IMR-90 (cell line): ENCODE data around the gene F13A1. TPM values are rescaled to one million over a fixed set of nuclear protein-coding genes. Genes with fewer than 3 reads are reported as not detected.

Source experiments
- ATAC-seq: fragments of 200-7000 bp; cut with Tn5 transposase; 2 replicates; pipeline ENCODE4 v1.9.1; 2020; ENCODE audit warnings: low read depth, mild to moderate bottlenecking, moderate library complexity
- BruUV-seq: library from RNA; stranded (reverse); fragments of 400-500 nt; replicated peaks from 2 replicates; lab custom pipeline; 2021; lab: Mats Ljungman, UMichigan
- CTCF ChIA-PET: fragments of 300-600 bp; formaldehyde crosslinking; extraction: SDS; loops from one replicate; lab custom pipeline; 2021; ENCODE audit warnings: antibody characterized with exemption; lab: Yijun Ruan, JAX
- POLR2A ChIA-PET: fragments of 300-600 bp; sonication (Branson Sonifier 250); formaldehyde crosslinking; loops from one replicate; lab custom pipeline; 2022; ENCODE audit warnings: antibody characterized with exemption; ENCODE audit not compliant: unreplicated experiment; lab: Charles Lee
- DNase-seq: peaks from one replicate; pipeline ENCODE4 v3.0.0; 2013
- H2AFZ ChIP-seq: replicated peaks from 2 replicates; pipeline ENCODE3; 2013; ENCODE audit warnings: low read length, mild to moderate bottlenecking; ENCODE audit not compliant: poor library complexity
- H2AK5ac ChIP-seq: 2 replicates; pipeline ENCODE4 v1.6.1; 2013; ENCODE audit warnings: low read depth, low read length, inconsistent platforms
- H2AK9ac ChIP-seq: replicated peaks from 2 replicates; pipeline ENCODE3; 2013; ENCODE audit warnings: mild to moderate bottlenecking, low read depth, low read length, moderate library complexity; ENCODE audit not compliant: poor library complexity
- H2BK120ac ChIP-seq: 2 replicates; pipeline ENCODE4 v1.6.1; 2013; ENCODE audit warnings: low read depth, low read length, inconsistent platforms
- H2BK15ac ChIP-seq: 3 replicates; pipeline ENCODE4 v1.6.1; 2013; ENCODE audit warnings: low read depth, low read length, inconsistent platforms
- H2BK20ac ChIP-seq: 2 replicates; pipeline ENCODE4 v1.6.1; 2013; ENCODE audit warnings: low read depth, mild to moderate bottlenecking, inconsistent platforms, low read length, moderate library complexity
- H2BK5ac ChIP-seq: 2 replicates; pipeline ENCODE4 v1.6.1; 2013; ENCODE audit warnings: mild to moderate bottlenecking, low read depth, low read length, inconsistent platforms; ENCODE audit not compliant: poor library complexity, severe bottlenecking
- H3K14ac ChIP-seq: replicated peaks from 2 replicates; pipeline ENCODE4 v1.6.1; 2013; ENCODE audit warnings: low read depth, low read length, inconsistent platforms
- H3K18ac ChIP-seq: 2 replicates; pipeline ENCODE4 v1.6.1; 2013; ENCODE audit warnings: low read depth, low read length, control low read depth
- H3K23ac ChIP-seq: 2 replicates; pipeline ENCODE4 v1.6.1; 2013; ENCODE audit warnings: low read depth, low read length, inconsistent platforms
- H3K27ac ChIP-seq: 2 replicates; pipeline ENCODE4 v1.5.1; 2013; ENCODE audit warnings: mild to moderate bottlenecking, control low read depth, low read length; ENCODE audit not compliant: insufficient read depth
- H3K27me3 ChIP-seq: 2 replicates; pipeline ENCODE4 v1.6.1; 2013; ENCODE audit warnings: low read length; ENCODE audit not compliant: control insufficient read depth, insufficient read depth
- H3K36me3 ChIP-seq: 2 replicates; pipeline ENCODE4 v1.6.1; 2013; ENCODE audit warnings: low read length, mixed read lengths; ENCODE audit not compliant: control insufficient read depth, insufficient read depth
- H3K4ac ChIP-seq: 2 replicates; pipeline ENCODE4 v1.6.1; 2013; ENCODE audit warnings: low read depth, low read length, inconsistent platforms
- H3K4me1 ChIP-seq: 2 replicates; pipeline ENCODE4 v1.6.1; 2013; ENCODE audit warnings: low read length, mixed read lengths; ENCODE audit not compliant: control insufficient read depth, insufficient read depth
- H3K4me2 ChIP-seq: 2 replicates; pipeline ENCODE4 v1.6.1; 2013; ENCODE audit warnings: low read depth, mild to moderate bottlenecking, control low read depth, low read length, moderate library complexity
- H3K4me3 ChIP-seq: 2 replicates; pipeline ENCODE4 v1.5.1; 2013; ENCODE audit warnings: low read depth, mild to moderate bottlenecking, control low read depth, low read length, moderate library complexity; ENCODE audit not compliant: insufficient read depth
- H3K56ac ChIP-seq: 2 replicates; pipeline ENCODE4 v1.6.1; 2013; ENCODE audit warnings: low read length, inconsistent platforms; ENCODE audit not compliant: insufficient read depth; ENCODE audit errors: extremely low read depth
- H3K79me1 ChIP-seq, 2 experiments: 2 replicates each; pipeline ENCODE4 v1.6.1; 2013; ENCODE audit warnings: low read length in 2 of 2, inconsistent platforms in 1 of 2, low read depth in 1 of 2
- H3K9ac ChIP-seq: 2 replicates; pipeline ENCODE4 v1.6.1; 2013; ENCODE audit warnings: low read depth, low read length, control low read depth
- H3K9me1 ChIP-seq: 2 replicates; pipeline ENCODE4 v1.6.1; 2013; ENCODE audit warnings: low read length, inconsistent platforms; ENCODE audit not compliant: insufficient read depth
- H3K9me3 ChIP-seq: 2 replicates; pipeline ENCODE4 v1.6.1; 2013; ENCODE audit warnings: low read length; ENCODE audit not compliant: control insufficient read depth, insufficient read depth
- H4K20me1 ChIP-seq: 2 replicates; pipeline ENCODE4 v1.6.1; 2013; ENCODE audit warnings: low read length, inconsistent platforms; ENCODE audit not compliant: insufficient read depth
- H4K5ac ChIP-seq: 2 replicates; pipeline ENCODE4 v1.6.1; 2013; ENCODE audit warnings: mild to moderate bottlenecking, low read depth, low read length, control low read depth
- H4K8ac ChIP-seq, 2 experiments: 2 replicates each; pipeline ENCODE4 v1.6.1; 2013; ENCODE audit warnings: low read depth in 2 of 2, low read length in 2 of 2, control low read depth in 1 of 2, inconsistent platforms in 1 of 2
- H4K91ac ChIP-seq: 2 replicates; pipeline ENCODE4 v1.6.1; 2013; ENCODE audit warnings: low read depth, low read length, inconsistent platforms; ENCODE audit not compliant: insufficient read depth
- BHLHE40 ChIP-seq: fragments of 150-350 bp; IDR thresholded peaks from 2 replicates; pipeline ENCODE4 v1.6.1; 2016; ENCODE audit warnings: mild to moderate bottlenecking, low read depth, low read length
- CEBPB ChIP-seq: IDR thresholded peaks from 2 replicates; pipeline ENCODE4 v1.6.1; 2012; ENCODE audit warnings: low read depth, low read length, improper control_type of control experiment
- CHD1 ChIP-seq: IDR thresholded peaks from 2 replicates; pipeline ENCODE4 v1.6.1; 2012; ENCODE audit warnings: low read depth, low read length, improper control_type of control experiment
- ELK1 ChIP-seq: fragments of 150-350 bp; IDR thresholded peaks from 2 replicates; pipeline ENCODE4 v1.6.1; 2016; ENCODE audit warnings: low read depth, mild to moderate bottlenecking, low read length, moderate library complexity, borderline replicate concordance
- FOS ChIP-seq: fragments of 150-350 bp; IDR thresholded peaks from 2 replicates; pipeline ENCODE4 v1.6.1; 2016; ENCODE audit warnings: low read depth, low read length
- MAFK ChIP-seq: IDR thresholded peaks from 2 replicates; pipeline ENCODE4 v1.6.1; 2012; ENCODE audit warnings: low read depth, low read length, improper control_type of control experiment
- MAZ ChIP-seq: IDR thresholded peaks from 2 replicates; pipeline ENCODE4 v1.6.1; 2012; ENCODE audit warnings: low read depth, mild to moderate bottlenecking, low read length, improper control_type of control experiment, moderate library complexity, borderline replicate concordance
- MXI1 ChIP-seq: IDR thresholded peaks from 2 replicates; pipeline ENCODE4 v1.6.1; 2012; ENCODE audit warnings: low read depth, mild to moderate bottlenecking, low read length, moderate library complexity, borderline replicate concordance
- NFE2L2 ChIP-seq: fragments of 150-350 bp; IDR thresholded peaks from 2 replicates; pipeline ENCODE4 v1.6.1; 2016; ENCODE audit warnings: low read depth, mild to moderate bottlenecking, low read length
- POLR2A ChIP-seq: IDR thresholded peaks from 2 replicates; pipeline ENCODE4 v1.6.1; 2012; ENCODE audit warnings: mild to moderate bottlenecking, low read depth, low read length
- RAD21 ChIP-seq: IDR thresholded peaks from 2 replicates; pipeline ENCODE4 v1.6.1; 2012; ENCODE audit warnings: low read length, improper control_type of control experiment
- RCOR1 ChIP-seq: IDR thresholded peaks from 2 replicates; pipeline ENCODE4 v1.6.1; 2012; ENCODE audit warnings: mild to moderate bottlenecking, low read length, improper control_type of control experiment; ENCODE audit not compliant: insufficient replicate concordance
- RFX5 ChIP-seq: IDR thresholded peaks from 2 replicates; pipeline ENCODE4 v1.8.0; 2012; ENCODE audit warnings: low read depth, mild to moderate bottlenecking, low read length, moderate library complexity
- SMC3 ChIP-seq: fragments of 150-350 bp; IDR thresholded peaks from 2 replicates; pipeline ENCODE4 v1.6.1; 2016; ENCODE audit warnings: low read depth, mild to moderate bottlenecking, antibody characterized with exemption, low read length, moderate library complexity
- USF2 ChIP-seq: fragments of 150-350 bp; IDR thresholded peaks from 2 replicates; pipeline ENCODE4 v1.6.1; 2017; ENCODE audit warnings: mild to moderate bottlenecking, antibody characterized with exemption, low read length, low read depth
- WGBS, 2 experiments: methylation state at CpG; one replicate each; pipeline versions ENCODE4 v1.1.5 to v1.1.7; 2013; ENCODE audit warnings: missing lambda C conversion rate in 2 of 2; ENCODE audit not compliant: insufficient read length in 1 of 2; ENCODE audit errors: extremely low coverage in 2 of 2; 5-methylcytosine and 5-hydroxymethylcytosine counted together
- dilution Hi-C: fragments of 300-500 bp; cut with HindIII; formaldehyde crosslinking; loops from one replicate; pipeline ENCODE4 v1.14.3; 2018; ENCODE audit warnings: low sequenced_read_pairs; ENCODE audit not compliant: unreplicated experiment
- in situ Hi-C: fragments of 300-500 bp; cut with MboI; formaldehyde crosslinking; loops from 3 replicates; pipeline ENCODE4 v1.14.3; 2019; ENCODE audit warnings: low sequenced_read_pairs, inconsistent platforms, mixed read lengths
- intact Hi-C: fragments of 100-400 bp; cut with micrococcal nuclease; formaldehyde crosslinking; loops from 2 replicates; pipeline ENCODE4 v1.10.0; 2022
- polyA plus RNA-seq, 3 experiments: library from polyadenylated mRNA; depleted of rRNA; stranded (reverse); fragments of >200 nt; gene quantifications; 2 replicates each; pipeline ENCODE4 v1.2.3, GENCODE V29; 2012; ENCODE audit warnings: low replicate concordance in 1 of 3
- total RNA-seq: library from RNA; depleted of rRNA; stranded (reverse); fragments of >200 nt; gene quantifications from 2 replicates; pipeline ENCODE4 v1.2.3, GENCODE V29; 2012

The F13A1 gene
- total and polyA plus RNA-seq, 2 of the 4 experiments (the other 2 are of a cell fraction): not detected

- Histone ChIP-seq H3K4ac (no peak overlapping the region), H2BK120ac (no peak overlapping the region), H3K27ac (no peak overlapping the region), H3K14ac (no peak overlapping the region), H3K18ac (no peak overlapping the region), H3K4me3 (no peak overlapping the region), H2AK5ac (no peak overlapping the region), H4K20me1 (no peaks in the 10 kb centered on the region), H3K79me1 (no peaks in the 10 kb centered on the region), H4K91ac (no peak overlapping the region), H4K8ac (no peak overlapping the region), H3K56ac (no peak overlapping the region), H3K36me3 (no peaks in the 10 kb centered on the region), H3K9ac (no peak overlapping the region), H2AK9ac (no peak overlapping the region), H2BK20ac (no peak overlapping the region), H3K9me3 (peaks cover 25% of the 10 kb centered on the region), H3K9me1 (no peaks in the 10 kb centered on the region), H3K23ac (no peak overlapping the region), H3K4me2 (no peak overlapping the region), H3K4me1 (no peaks in the 10 kb centered on the region), H2AFZ (no peak overlapping the region), H2BK5ac (no peak overlapping the region), H4K5ac (no peak overlapping the region), H2BK15ac (no peak overlapping the region), H3K27me3 (no peaks in the 10 kb centered on the region)
- dilution Hi-C loops (no loop called here), intact Hi-C loops (no loop called here), in situ Hi-C loops (no loop called here)
- CTCF ChIA-PET: no interaction called here
- POLR2A ChIA-PET: no interaction called here
- TF ChIP-seq NFE2L2 (no peak), RFX5 (no peak), RCOR1 (no peak), BHLHE40 (no peak), POLR2A (no peak), RAD21 (no peak), SMC3 (no peak), ELK1 (no peak), MAZ (no peak), USF2 (no peak), CEBPB (no peak), FOS (no peak), CHD1 (no peak), MAFK (no peak), MXI1 (no peak)
- BruUV-seq: no TSS peak
- ATAC-seq (no peak), DNase-seq (no peak)
- WGBS, 2 experiments: no CpG with 5 or more reads among the region's 3 CpGs
Observed at GRCh38 chr6:6287415-6287814, 33.0 kb downstream of the F13A1 start.
